ENCODE measurements around the gene STAMBPL1.

STAMBPL1 gene

DNA sequence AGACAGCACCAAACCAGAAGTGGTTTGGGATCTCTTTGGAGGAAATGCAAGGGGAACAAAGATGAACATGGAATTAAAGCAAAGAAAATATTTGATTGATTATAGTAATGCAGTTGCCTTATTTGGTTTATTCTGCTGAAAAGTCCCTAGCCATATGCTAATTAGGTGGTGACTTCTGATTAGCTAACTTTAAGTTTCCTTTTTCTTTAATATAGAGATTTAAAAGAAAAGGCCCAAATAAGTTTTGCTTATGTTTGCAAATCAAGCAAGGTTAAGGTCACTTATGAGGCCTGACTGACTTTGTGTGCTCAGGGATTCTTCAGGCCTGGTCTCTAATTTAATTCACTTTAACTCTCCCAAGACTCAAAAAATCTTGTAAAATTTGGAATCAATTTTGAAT is 22.2 kb upstream of the STAMBPL1 start:
- no peak for DNase-seq (ENCODE audit: low read depth)

DNA sequence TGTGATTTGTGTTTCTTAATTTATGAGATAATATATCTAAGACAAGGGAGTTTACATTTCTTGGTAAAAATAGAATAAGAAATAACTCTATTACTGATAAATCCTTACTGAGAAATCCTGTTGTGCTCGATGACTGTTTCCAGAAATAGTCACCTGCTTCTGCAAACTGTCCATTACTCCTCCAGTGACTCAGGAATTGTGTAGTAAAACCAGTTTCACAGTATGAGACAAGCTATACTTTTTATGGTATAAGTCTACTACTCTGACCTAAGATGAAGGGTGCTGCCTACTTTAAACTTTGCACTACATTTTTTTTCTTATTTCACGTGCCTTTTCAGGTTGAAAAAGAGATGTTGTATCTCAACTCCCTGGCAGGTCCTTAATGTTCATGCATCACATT is 21.6 kb upstream of the STAMBPL1 start:
- DNase-seq (ENCODE audit: low read depth) = no peak

DNA sequence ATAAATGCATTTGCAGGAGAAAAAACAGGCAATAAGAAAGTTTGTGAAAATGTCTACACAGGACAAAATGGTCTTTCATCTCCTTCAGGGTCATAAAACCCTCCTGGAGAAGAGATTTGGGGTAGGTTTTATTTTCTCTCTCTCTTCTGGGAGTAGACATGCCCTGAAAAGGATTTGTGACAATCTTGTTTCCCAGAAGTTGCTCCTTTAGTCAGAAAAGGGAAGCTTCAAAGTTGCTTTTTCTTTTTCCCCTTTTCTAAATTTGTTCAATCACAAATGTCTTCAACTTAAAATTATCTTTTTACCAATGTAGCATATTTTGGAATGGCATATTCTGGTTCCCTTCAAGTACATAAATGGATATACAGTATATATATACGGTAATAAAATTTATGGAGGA is 19.0 kb upstream of the STAMBPL1 start:
- DNase-seq (ENCODE audit: low read depth) = no peak

DNA sequence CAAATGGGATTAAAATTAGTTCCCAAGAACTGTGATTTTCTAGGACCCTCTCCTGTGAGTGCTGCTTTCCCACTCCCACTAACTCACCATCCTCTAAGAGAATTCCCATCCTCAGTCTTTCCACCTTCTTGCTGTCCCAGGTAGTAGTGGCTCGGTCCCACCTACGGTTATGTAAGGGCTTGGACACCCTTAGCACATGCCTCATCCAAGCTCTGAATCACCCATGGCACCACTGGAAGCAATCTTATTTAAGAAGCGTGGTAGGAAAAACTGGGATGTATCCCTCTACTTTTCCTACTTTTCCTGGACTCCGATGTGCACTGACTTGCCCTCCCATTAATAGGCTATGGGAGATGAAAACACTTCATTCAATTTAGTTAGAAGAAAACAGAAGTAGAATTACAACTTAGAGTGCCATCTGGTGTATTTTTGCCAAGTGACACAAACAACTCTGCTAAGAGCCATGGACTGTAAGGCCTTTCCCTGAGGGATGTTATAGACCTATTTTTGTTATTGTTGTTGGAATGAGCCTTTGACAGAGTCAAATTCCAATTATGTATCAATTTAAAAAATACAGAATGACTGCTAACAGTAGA is 14.7 kb upstream of the STAMBPL1 start:
- no peak for DNase-seq (ENCODE audit: low read depth)

DNA sequence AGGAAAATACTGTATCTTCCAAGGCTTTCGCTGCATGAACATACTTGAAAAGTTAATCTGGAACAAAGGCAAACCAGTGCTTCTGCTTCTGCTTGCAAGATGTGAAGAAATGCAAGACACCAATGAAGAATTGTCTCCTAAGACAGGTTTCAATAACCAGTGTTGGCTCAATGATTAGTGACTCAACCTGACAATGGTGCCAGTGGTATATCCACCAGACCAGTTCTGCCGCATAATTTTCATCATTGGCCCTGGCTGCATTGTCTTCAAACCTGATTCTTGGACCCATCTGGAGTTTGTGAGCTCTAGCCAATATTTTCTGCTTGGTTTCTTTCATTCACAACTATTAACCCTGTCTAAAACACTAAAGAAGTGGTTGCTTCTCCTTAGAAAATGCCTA is 13.6 kb upstream of the STAMBPL1 start:
- no peak for DNase-seq (ENCODE audit: low read depth)

DNA sequence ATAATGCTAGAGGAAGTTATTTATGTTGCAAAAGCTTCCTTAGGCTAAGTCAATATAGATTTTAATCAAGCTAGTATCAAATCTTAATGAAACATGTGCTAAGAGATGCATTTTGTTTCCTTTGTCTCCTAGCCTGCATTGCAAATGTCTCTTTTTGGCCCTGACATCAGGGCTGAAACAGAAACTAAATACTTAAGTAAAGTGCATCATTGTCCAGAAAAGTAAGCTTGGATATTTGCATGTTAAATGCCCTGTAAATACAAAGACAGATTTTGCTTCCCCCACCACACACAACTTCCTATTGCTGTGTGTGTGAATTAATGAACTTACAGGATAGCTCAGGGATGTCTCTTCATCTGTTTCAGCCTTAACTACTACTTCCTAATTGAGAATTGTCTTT is 10.0 kb upstream of the STAMBPL1 start:
- DNase-seq (ENCODE audit: low read depth) = no peak

DNA sequence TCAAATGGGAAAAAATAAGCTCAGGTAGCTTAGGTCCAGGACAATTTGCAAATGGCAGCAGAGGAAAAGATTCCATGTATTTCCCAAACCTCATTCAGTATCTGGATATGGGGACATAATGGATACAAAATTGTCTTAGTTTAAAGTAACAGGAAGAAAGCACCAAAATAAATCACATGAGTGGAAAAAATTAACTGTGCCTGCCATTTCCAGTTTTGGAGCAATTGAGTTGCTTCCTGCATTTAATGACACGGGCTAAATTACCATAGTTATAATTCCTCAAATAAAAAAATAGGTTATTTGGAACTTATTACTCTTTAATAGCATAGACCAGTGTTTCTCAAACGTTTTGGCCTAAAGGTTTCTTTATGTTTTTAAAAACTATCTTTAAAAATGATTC is 6.3 kb upstream of the STAMBPL1 start:
- DNase-seq (ENCODE audit: low read depth) = no peak

DNA sequence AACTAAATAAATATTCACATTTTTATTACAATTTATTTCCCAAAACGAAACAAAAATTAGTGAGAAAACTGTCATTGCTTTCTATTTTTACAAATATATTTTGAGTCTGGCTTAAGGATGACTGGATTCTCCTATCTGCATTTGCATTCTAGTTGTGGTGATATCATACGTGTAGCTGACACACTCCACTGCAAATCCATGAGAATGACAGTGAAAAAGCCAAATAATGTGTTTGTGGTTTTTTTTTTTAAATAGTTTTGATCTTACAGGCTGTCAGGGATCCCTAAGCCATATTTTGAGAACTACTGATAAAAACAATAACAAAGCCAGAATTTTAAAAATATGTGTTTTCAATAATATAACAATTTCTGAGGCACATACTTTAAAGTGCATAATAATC is 5.8 kb upstream of the STAMBPL1 start:
- DNase-seq (ENCODE audit: low read depth) = no peak

DNA sequence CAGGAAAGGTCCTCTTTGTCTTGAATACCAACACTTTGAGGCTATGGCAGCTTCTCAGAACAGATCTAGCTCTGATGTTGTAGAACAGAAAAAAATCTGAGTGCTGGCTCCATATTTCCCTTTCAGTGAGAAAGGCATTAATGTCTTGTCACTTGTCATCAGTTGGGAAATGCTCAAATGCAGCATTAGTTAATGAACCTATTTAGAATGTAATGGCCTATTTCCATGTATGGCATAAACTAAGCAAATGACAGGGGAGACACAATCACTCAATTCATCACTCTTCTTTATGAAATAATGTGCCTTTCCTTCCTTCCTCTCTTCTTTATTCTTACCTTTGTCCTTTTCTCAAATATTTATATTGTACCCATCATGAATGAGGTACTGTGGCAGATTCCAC is 5.0 kb upstream of the STAMBPL1 start:
- DNase-seq (ENCODE audit: low read depth) = no peak

DNA sequence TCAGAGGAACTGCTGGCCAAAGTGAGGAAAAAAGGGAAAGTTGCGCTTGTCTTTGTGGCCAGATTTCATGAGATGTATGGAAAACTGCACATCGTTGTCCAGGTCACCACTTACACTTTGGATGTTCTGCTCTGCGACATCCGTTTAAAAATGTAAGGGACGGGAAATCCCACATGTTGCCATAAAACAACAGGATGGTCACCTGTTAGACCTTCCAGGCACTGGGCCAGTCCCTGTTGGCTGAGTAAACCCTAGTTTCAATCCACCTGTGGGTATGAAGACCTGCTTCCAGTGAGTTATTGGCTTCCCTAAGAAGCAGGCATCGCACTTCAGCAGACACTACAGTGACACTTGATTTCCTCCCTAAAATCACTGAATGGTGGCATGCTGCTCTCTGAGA is 2.7 kb upstream of the STAMBPL1 start:
- DNase-seq (ENCODE audit: low read depth) = no peak

DNA sequence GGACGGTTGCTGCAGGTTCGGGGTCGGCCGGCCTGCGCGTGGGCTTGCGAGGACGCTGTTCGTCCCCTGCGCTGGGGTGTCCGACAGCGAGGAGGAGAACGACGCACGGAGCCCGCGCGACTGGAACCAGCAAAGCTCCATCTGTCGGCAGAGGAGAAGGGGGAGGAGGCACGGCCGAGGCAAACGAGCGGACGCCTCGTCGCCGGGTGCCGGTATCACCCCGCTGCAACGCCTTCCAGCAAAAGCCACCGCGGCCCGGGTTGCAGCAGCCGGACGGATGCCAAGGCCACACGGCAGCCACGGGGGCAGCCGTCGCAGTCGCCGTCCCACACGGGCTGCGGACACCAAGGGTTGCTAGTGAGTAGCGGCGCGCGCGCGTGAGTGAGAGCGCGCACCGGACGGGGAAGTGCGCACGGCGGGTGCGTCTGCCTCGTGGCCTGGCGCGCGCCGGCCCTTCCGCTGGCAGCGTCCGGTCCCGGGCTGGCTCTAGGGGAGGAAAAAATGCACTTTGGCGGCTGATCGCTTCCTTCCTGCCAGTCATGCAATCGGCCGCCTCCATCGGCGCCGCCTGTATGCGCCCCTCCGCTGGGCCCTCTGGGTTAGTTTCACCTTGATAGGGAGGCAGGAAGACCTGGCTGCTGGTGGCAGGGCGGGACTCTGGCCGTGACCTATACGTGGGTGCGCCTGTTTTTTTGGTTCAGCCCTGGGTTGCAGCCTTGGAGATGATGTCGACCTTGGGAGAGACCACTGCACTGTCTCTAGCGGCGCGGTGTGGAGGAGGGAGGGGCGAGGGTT is 434 bp downstream of the STAMBPL1 start:
- DNase-seq (ENCODE audit: low read depth) = peak; percentile 68

DNA sequence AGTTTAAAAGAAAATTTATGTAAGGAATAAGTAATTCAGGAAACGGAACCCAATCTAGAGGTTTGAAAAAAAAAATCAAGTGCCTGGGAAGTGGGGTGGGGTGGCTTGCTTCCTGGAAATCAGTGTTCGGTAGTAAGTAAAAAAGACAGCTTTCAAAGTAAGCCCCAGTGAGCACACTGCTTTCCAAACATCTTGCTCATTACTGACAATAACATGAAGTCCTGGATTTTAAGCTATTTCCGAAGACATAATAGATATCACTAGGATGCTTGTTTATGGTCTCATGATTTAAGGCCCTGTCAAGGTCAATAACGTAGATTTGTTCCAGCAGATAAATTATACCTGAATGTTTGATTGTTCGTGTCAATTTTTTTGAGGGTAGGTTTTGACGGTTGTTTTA is 1.3 kb downstream of the STAMBPL1 start:
- no peak for DNase-seq (ENCODE audit: low read depth)

DNA sequence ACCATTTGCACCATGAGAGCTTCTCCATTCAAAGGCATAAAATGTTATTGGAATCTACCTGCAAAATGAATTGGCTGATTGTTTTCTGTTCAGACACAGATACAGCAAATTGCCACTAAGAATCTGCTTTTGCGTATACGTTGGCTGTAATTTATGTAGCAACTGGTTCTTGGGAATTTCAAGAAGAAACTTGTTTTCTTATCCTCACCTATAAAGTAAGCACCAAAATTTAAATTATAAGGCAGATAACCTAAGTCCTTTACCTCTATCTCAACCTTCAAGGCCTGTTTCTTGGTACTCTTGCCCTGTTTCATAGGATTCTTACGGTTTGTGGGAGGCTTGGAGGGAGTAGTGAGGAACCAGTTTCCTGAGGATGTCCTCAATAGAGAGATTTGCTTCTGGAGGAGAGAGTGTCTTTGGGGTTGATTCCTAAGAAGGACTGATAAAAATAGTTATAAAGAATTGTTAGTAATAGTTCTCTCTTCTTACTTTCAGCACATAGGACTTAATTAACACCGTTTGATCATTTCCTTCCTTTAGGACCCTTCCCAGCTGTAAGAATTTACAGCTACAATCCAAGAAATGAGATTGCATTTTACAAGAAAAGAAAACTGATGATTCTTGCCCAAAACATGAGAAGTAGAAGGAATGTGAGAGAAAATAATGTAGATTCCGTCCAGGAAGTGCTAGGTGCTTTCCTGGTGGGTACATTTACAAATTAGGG is 2.0 kb downstream of the STAMBPL1 start:
- no peak for DNase-seq (ENCODE audit: low read depth)

DNA sequence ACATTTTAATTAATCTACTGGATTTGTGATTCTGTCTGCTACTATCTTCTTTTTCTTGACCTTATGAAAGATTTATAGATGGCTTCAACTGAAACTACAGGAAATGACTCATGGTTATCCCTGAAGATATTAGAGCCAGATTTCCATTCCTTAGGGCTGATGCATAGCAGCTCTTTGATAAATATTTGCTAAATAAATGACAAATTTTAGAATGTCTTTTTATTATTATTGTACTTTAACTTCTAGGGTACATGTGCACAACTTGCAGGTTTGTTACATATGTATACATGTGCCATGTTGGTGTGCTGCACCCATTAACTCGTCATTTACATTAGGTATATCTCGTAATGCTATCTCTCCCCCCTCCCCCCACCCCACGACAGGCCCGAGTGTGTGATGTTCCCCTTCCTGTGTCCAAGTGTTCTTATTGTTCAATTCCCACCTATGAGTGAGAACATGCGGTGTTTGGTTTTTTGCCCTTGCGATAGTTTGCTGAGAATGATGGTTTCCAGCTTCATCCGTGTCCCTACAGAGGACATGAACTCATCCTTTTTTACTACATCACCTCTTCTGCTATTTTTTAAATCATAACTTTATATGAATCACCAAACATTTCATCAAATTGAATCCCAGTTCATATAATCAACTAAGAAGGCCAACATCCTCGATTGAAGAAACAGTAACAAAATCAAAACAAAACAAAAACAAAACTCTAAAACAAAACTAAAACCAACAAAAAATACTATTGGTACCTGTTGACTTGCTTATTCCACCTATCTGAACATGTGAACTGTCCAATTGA is 2.8 kb downstream of the STAMBPL1 start:
- peak; percentile 58 for DNase-seq (ENCODE audit: low read depth)

DNA sequence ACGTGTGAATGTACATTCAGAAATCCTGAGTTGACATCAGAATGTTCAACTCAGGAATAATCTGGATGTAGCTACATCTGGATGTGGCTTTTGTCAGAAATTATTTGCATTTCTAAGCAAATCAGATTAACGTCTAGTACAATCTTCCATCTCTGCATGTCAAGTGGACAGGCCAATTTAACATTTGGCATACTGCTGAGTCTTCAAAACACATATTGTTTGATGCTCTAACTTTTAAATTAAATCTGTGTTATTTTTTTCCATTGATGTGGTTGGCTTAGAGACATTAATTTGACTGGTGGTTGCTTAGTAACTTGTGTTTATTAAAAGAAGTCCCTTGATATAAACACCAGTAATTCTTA is 3.4 kb downstream of the STAMBPL1 start:
- no peak for DNase-seq (ENCODE audit: low read depth)

DNA sequence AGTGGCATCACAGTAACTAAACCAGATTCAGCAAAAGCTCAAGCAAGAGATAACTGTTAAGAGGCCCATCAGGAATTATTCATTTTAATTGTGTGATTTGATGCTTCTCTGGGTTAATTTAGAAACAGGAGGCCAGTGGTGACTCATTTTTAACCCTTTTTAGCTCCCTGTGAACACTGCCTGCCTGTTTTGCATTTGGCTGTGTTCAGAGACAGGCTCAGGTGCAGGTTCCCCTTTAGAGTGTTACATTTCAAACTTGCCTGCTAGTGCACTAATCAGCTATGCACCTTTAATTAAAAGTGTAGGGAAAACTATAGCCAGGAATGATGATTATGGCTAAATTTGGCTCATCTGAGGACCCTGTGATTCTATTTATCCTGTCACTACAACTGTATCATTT is 6.5 kb downstream of the STAMBPL1 start:
- no peak for DNase-seq (ENCODE audit: low read depth)

DNA sequence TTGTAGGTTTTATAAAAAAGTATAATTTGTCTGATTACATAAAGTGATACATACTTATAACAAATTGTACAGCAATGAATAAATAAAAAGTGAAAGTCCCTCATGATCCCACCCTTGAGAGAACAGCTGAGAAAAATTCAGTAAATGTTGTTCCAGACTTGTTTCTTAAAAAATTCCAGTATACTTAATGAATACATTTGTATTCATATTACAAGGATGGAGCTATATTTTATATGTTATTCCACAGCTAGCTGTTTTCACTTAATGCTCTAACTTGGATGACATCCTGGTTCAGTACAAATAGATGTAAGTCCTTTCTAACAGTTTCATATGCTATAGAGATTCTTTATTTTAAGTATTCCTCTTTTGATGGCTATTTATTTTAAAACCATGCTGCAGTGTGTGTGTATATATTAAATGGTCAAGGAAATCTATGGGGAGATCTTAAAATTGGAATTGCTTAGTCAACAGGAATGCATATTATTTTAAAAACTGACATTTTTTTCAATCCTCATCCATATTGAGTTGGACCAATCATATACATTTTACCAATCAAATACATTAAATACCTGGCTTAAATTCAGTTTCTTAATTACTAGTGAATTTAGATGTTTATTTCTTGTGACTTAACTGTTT is 8.9 kb downstream of the STAMBPL1 start:
- DNase-seq (ENCODE audit: low read depth) = no peak

DNA sequence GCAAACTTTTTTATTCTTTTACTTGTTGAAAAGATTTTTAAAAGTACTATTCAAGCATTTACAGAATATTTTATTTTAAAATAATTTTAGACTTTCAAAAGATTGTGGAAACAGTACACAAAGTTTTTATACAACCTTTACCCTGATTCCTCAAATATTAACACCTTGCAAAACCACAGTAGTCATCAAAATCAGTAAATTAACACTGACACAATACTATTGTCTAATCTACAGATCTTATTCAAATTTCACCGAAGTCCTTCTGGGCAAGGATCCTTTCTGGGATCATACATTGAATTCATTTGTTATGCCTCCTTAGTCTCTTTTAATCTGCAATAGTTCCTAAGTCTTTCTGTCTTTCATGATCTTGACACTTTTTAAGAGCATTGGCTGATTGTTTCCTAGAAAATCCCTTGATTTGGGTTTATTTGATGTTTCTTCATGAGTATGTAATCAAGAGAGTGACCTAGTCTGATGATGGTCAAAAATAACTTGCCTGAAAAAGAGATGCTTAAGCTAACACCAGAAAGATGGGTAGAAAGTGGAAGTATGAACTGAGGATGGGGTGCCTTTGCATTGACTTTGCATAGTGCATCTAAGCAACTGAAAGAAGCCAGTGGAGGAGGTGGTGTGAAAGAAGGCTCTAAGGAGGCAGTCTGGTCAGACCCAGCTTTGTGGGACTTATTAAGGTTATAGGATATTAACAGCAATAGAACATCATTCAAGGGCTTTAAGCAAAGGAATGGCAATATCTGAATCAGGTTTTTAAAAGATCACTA is 9.7 kb downstream of the STAMBPL1 start:
- DNase-seq (ENCODE audit: low read depth) = no peak

DNA sequence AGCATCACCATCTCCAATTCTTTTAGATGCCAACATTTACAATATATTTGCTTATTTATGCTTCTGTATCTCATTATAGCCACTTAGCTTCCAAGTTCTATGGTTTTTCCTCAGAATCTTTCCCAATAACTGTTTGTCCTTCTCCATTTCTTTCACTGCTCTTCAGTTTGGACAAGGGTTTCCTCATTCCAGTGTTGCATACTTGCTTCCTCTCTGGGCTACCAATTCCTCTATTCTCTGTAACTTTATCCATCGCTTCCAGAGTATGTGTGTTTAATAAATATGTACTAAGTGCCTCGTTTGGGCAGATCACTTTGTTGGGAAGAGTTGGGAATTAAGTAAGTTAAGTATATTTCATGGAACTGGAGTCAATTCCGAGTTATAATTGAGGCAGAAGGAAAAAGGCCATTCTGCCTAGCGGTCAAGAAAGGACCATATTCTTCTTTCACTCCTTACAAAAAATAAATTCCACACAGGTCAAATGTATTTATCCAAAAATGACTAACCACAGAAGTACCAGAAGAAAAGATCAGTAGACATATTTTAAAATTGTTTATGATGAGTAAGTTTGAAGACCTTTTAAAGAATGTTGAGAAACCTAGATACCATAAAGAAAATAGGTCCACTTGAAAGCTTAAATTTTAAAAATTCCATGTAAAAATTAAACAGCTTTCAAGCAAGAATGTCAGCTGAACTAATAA is 10.8 kb downstream of the STAMBPL1 start:
- DNase-seq (ENCODE audit: low read depth) = no peak

DNA sequence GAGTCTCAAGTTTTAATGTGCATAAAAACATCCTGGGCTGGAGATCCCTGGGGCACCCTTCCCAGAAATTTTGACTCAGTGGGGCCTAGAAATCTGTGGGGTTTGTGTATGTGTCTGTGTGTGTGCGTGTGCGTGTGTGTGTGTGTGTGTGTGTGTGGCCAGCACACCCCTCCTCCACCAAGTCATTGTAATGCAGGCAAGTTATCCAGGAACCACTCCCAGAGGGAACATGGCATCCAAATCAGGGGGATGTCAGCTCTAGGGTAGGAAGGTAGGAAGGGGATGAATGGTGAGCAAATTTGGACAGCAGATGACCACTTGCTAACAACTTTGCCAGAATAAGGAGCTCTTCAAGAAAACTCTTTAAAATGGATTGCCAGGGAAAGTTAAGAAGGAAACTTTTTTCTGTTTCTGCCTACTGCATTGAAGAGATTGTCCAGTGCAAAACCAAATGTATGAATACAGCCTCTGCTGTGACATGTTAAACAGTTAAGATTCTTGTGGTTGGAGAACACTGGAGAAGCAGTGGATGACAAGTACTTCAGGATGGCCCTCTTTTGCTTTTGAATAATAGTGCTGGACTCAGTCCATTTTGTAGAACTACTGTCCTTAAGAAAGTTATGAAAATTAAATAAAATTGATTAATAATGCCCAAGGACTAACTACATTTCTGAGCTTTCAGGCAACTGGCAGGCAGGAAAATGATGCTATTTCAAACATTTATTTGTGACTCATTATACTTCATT is 12.3 kb downstream of the STAMBPL1 start:
- DNase-seq (ENCODE audit: low read depth) = no peak
